ENCODE data around the gene CDIPT.

CDIPT gene

DNA sequence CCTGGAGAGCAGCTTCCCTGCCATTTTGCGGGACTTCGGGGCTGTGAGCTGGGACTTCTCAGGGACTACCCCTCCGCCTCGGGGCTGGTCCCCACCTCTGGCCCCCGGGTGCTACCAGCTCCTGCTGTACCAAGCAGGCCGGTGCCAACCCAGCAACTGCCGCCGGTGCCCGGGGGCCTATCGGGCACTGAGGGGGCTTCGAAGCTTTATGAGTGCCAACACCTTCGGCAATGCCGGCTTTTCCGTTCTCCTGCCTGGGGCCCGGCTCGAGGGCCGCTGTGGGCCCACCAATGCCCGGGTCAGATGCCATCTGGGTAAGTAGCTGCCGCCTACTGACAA is 38.5 kb upstream of the CDIPT start:
- DNase-seq (ENCODE audit: low read depth, low spot score) = no peak
- TF ChIP-seq, protein P1, sequence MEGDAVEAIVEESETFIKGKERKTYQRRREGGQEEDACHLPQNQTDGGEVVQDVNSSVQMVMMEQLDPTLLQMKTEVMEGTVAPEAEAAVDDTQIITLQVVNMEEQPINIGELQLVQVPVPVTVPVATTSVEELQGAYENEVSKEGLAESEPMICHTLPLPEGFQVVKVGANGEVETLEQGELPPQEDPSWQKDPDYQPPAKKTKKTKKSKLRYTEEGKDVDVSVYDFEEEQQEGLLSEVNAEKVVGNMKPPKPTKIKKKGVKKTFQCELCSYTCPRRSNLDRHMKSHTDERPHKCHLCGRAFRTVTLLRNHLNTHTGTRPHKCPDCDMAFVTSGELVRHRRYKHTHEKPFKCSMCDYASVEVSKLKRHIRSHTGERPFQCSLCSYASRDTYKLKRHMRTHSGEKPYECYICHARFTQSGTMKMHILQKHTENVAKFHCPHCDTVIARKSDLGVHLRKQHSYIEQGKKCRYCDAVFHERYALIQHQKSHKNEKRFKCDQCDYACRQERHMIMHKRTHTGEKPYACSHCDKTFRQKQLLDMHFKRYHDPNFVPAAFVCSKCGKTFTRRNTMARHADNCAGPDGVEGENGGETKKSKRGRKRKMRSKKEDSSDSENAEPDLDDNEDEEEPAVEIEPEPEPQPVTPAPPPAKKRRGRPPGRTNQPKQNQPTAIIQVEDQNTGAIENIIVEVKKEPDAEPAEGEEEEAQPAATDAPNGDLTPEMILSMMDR (IDR thresholded peaks at IDR 0.05; ENCODE audit: insufficient read depth, low read length, missing control alignments) = no peak
- ChIA-PET CTCF (interaction anchor here (1.2 to 2.4 kb wide), 5 partner anchors 11 to 201 kb away, joined by 3 to 9 read pairs (median 4); partner anchors contain the start of gene C16orf92), POLR2A (interaction anchor here (0.6 to 1.9 kb wide), 3 partner anchors 9 to 104 kb away, joined by 3 to 5 read pairs (median 4); no protein-coding TSS in a partner anchor)
- peak overlapping the region; percentile 70 for H3K4me3 ChIP-seq (ENCODE audit: low read depth, low read length)

DNA sequence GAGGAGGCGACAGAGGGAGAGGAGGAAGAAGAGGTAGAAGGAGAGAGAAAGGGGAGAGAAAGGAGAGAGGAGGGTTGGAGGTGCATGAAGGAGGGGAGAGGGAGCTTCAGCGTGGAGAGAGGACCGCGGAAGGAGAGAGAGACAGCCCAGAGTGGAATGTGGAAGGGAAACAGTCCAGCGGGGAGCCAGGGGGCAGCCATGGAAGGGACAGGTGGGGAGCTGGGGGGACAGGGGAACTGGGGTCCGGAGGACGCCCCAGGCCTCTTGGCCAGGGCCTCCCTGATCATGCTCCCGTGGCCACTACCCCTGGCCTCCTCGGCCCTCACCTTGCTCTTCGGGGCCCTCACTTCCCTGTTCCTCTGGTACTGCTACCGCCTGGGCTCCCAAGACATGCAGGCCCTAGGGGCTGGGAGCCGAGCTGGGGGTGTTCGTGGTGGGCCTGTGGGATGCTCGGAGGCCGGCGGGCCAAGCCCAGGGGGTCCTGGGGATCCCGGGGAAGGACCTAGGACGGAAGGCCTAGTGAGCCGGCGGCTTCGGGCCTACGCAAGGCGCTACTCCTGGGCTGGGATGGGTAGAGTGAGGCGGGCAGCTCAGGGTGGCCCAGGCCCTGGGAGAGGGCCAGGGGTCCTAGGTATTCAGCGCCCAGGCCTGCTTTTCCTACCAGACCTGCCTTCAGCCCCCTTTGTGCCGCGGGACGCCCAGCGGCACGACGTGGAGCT is 38.0 kb upstream of the CDIPT start:
- no peak for DNase-seq (ENCODE audit: low read depth, low spot score)
- POLR2A ChIA-PET = interaction anchor here (0.7 to 2.6 kb wide), 7 partner anchors 8 to 104 kb away, joined by 3 to 15 read pairs (median 4); partner anchors contain the start of gene KCTD13
- TF ChIP-seq, protein P1 (IDR thresholded peaks at IDR 0.05; ENCODE audit: insufficient read depth, low read length, missing control alignments) = no peak
- peak overlapping the region; percentile 70 for H3K4me3 ChIP-seq (ENCODE audit: low read depth, low read length)
- CTCF ChIA-PET = interaction anchor here (0.7 to 2.4 kb wide), 9 partner anchors 11 to 201 kb away, joined by 3 to 9 read pairs (median 4); partner anchors contain the start of genes C16orf92 and KIF22

DNA sequence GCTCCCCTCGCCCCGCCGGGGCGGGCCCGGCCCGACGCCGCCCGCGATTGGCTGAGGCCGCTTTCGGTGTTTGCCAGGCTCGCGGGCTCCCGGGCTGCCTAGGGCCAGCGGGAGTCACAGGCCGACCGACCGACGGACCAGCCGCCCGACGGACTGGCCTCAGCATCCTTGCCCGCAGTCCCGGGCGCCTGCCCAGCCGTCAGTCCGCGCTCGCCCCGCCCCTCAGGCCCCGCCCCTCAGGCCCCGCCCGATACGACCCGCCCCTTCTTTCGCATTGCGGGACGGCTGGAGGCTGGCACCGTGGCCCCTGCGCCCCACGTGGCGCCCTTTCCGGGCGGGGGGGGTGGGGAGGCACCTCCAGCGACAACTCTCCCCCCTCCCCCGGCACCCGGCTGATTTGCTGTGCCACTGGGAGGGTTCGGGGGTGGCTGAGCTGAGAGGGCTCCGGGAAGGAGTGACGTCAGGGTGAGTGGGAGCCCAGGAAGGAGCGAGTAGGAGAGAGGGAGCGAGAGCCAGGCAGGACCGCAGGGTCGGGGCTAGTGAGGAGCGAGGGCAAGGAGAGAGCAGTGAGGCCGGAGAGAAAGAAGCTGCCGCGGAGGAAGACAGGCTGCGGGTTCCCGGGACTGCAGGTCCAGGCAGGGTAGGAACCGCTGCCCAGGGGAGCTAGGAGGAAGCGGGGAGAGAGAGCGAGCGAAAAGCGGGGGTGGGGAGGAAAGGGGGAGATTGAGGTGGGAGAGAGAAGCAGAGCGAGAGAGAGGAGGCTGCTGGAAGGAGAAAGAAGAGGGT is 37.3 kb upstream of the CDIPT start, which contains the start of gene ASPHD1:
ASPHD1 (plus strand) TSS at position 387 of the 786 bp plus-strand sequence. CDS start 484 bp downstream, outside the sequence.
- DNase-seq (ENCODE audit: low read depth, low spot score) = peak; percentile 16
- CTCF ChIA-PET = interaction anchor here (0.7 to 2.4 kb wide), 13 partner anchors 9 to 134 kb away, joined by 3 to 9 read pairs (median 4); partner anchors contain the start of genes C16orf92 and KIF22
- TF ChIP-seq, protein P1 (IDR thresholded peaks at IDR 0.05; ENCODE audit: insufficient read depth, low read length, missing control alignments) = no peak

DNA sequence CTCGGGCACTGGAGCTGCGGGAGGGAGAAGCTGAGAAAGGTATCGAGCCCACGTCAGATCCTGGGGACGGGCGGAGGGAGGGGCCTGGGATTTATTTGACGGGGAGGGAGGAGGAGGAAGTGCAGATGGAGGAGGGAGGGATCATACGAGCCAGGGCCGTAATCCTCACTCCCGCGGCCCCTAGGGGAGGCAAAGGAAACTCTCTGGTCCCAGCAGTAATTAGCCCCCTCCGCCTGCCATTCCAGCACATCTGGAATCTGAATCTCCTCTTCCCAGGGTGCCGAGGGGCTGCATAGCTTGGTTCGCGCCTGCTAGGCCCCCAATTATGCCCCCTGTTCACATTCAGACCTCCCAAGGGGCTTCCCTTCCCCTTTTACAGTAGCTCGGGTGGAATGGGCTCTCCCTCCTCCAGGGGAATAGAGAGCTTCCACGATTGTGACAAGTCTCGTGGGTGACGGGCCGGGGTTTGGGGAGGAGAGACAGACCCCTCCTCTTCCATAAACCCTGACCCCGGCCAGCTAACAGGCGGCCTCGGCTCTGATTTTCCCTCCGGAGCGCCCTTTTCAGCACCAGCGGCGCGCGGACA is 36.6 kb upstream of the CDIPT start, which contains the start of gene SEZ6L2:
SEZ6L2 (minus strand) TSS at position 35 of the 586 bp plus-strand sequence. CDS start 531 bp downstream, outside the sequence.
- TF ChIP-seq, protein P1 (IDR thresholded peaks at IDR 0.05; ENCODE audit: insufficient read depth, low read length, missing control alignments) = peak; percentile 30
- CTCF ChIA-PET = interaction anchor here (0.8 to 2.4 kb wide), 11 partner anchors 10 to 135 kb away, joined by 3 to 9 read pairs (median 4); no protein-coding TSS in a partner anchor
- POLR2A ChIA-PET = interaction anchor here (0.5 to 2.6 kb wide), 10 partner anchors 9 to 105 kb away, joined by 3 to 15 read pairs (median 4); partner anchors contain the start of gene KCTD13
- H3K4me3 ChIP-seq (ENCODE audit: low read depth, low read length) = peak within 1 kb of the TSS; percentile 70
- DNase-seq (ENCODE audit: low read depth, low spot score) = peak; percentile 12

More for the DNA sequence above, 37.3 kb upstream of the CDIPT start, which contains the start of gene ASPHD1:
- POLR2A ChIA-PET = interaction anchor here (0.7 to 2.6 kb wide), 13 partner anchors 8 to 104 kb away, joined by 3 to 15 read pairs (median 4); partner anchors contain the start of gene KCTD13
- peak within 1 kb of the TSS; percentile 70 for H3K4me3 ChIP-seq (ENCODE audit: low read depth, low read length)

DNA sequence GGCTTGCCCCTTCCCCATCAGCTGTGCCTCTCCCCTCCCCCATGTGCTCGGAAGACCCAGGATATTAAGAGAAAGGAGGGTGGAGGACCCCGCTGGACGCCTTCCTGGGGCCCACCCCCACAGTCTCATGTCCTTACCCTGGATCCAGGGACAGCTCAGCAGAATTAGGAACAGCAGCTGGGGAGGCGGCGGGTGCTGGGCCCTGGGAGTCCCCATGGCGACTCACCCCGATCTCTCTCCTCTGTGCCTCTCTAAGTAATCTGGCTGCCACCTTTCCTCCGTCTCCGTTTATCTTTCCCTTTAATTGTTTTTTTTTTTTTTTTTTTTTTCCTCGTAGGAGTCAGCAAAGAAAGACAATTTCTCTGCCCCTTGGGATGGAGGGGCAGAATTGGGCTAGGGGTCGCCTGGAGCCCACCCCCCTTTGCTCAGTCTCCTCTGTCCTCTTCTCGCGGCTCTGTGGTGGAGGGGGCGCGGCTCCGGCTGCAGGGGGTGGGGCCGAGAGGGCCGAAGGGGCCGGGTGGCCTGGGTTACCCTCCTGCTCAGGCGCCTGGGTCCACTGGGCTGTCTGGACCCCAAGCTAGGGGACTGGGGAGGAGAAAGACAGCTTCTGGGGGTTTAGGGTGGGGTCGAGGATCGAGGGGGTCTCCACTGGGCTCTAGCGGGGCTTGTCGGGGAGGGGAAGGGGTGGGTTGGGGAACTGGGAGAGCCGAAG is 35.9 kb upstream of the CDIPT start:
- ChIA-PET POLR2A (interaction anchor here (0.5 to 2.6 kb wide), 4 partner anchors 10 to 63 kb away, joined by 3 to 15 read pairs (median 4); partner anchors contain the start of gene KCTD13), CTCF (interaction anchor here (0.8 to 1.7 kb wide), 6 partner anchors 10 to 135 kb away, joined by 3 to 6 read pairs (median 4); no protein-coding TSS in a partner anchor)
- peak overlapping the region; percentile 52 for H3K4me3 ChIP-seq (ENCODE audit: low read depth, low read length)
- TF ChIP-seq, protein P1 (IDR thresholded peaks at IDR 0.05; ENCODE audit: insufficient read depth, low read length, missing control alignments) = no peak
- DNase-seq (ENCODE audit: low read depth, low spot score) = no peak

Measured in AG04449 (cell line).